ENCODE results near the gene PHF21A. TPM values are rescaled to one million over a fixed set of nuclear protein-coding genes. Genes with fewer than 3 reads are reported as not detected.
"Not testable (repeated sequence)": the region's sequence is repeated elsewhere in the genome, so short reads cannot be mapped to it uniquely, and the experiment has no call there.

PHF21A gene
- total RNA-seq, 6 experiments from 2014 or later = 9.2 to 17.1 (median 10.4) TPM

GRCh38 chr11:46015941-46016340, 105.3 kb downstream of the PHF21A start:
- intact Hi-C loops (cut with DNase I) = no loop called here
- no peaks in the 10 kb centered on the region for H3K36me3 ChIP-seq
- 100% methylated on average over 1 of the region's 1 CpG for WGBS (ENCODE audit: insufficient coverage, low coverage, low lambda C conversion rate, missing lambda C conversion rate)

GRCh38 chr11:46014168-46014567, 107.1 kb downstream of the PHF21A start:
- ATAC-seq; DNase-seq; H3K9me3 ChIP-seq; H3K4me1 ChIP-seq; H3K27ac ChIP-seq; H3K36me3 ChIP-seq; intact Hi-C loops (cut with DNase I); H3K27me3 ChIP-seq; H3K4me3 ChIP-seq: not testable (repeated sequence)

More at GRCh38 chr11:46015941-46016340, 105.3 kb downstream of the PHF21A start:
- DNase-seq (no peak), ATAC-seq (no peak)
- Histone ChIP-seq H3K4me1 (no peaks in the 10 kb centered on the region), H3K27me3 (no peaks in the 10 kb centered on the region), H3K27ac (no peak overlapping the region), H3K9me3 (no peaks in the 10 kb centered on the region), H3K4me3 (no peak overlapping the region)
- TF ChIP-seq POLR2A (IDR thresholded peaks at IDR 0.05) (no peak), CTCF (IDR thresholded peaks at IDR 0.05) (no peak)

- Histone ChIP-seq H3K27me3 (no peaks in the 10 kb centered on the region), H3K36me3 (no peaks in the 10 kb centered on the region), H3K4me3 (no peak overlapping the region), H3K4me1 (no peaks in the 10 kb centered on the region), H3K27ac (no peak overlapping the region), H3K9me3 (no peaks in the 10 kb centered on the region)
- DNase-seq (no peak), ATAC-seq (no peak)
- 59% methylated on average over 2 of the region's 2 CpGs for WGBS (ENCODE audit: insufficient coverage, low coverage, low lambda C conversion rate, missing lambda C conversion rate)
- intact Hi-C loops (cut with DNase I) = no loop called here
- no peak for TF ChIP-seq POLR2A (IDR thresholded peaks at IDR 0.05)
- TF ChIP-seq CTCF (IDR thresholded peaks at IDR 0.05) = no peak
Observed at GRCh38 chr11:46012185-46012584, 109.1 kb downstream of the PHF21A start.

GRCh38 chr11:46010100-46010499, 111.2 kb downstream of the PHF21A start:
- intact Hi-C loops (cut with DNase I) = no loop called here
- H3K36me3 ChIP-seq = no peaks in the 10 kb centered on the region
- no peak overlapping the region for H3K27ac ChIP-seq
- H3K4me1 ChIP-seq = no peaks in the 10 kb centered on the region
- 86% methylated on average over 1 of the region's 1 CpG for WGBS (ENCODE audit: insufficient coverage, low coverage, low lambda C conversion rate, missing lambda C conversion rate)
- DNase-seq (no peak), ATAC-seq (no peak)
- no peaks in the 10 kb centered on the region for H3K9me3 ChIP-seq
- H3K27me3 ChIP-seq = no peaks in the 10 kb centered on the region
- no peak overlapping the region for H3K4me3 ChIP-seq
- TF ChIP-seq CTCF (IDR thresholded peaks at IDR 0.05) (no peak), POLR2A (IDR thresholded peaks at IDR 0.05) (no peak)

- Histone ChIP-seq H3K4me1 (no peaks in the 10 kb centered on the region), H3K27me3 (no peaks in the 10 kb centered on the region), H3K27ac (no peak overlapping the region), H3K9me3 (no peaks in the 10 kb centered on the region), H3K4me3 (no peak overlapping the region), H3K36me3 (no peaks in the 10 kb centered on the region)
- WGBS (ENCODE audit: insufficient coverage, low coverage, low lambda C conversion rate, missing lambda C conversion rate) = 58% methylated on average over 2 of the region's 2 CpGs
- intact Hi-C loops (cut with DNase I) = no loop called here
- TF ChIP-seq CTCF (IDR thresholded peaks at IDR 0.05) = no peak
- no peak for TF ChIP-seq POLR2A (IDR thresholded peaks at IDR 0.05)
- DNase-seq = no peak
- no peak for ATAC-seq
Observed at GRCh38 chr11:46009647-46010046, 111.6 kb downstream of the PHF21A start.

Measured in right lobe of liver (tissue), 6 donors.